GM21786 (cell line): ENCODE results near the gene C6orf120.

Source experiments
- ATAC-seq: cut with Tn5 transposase; IDR thresholded peaks from one replicate; pipeline ENCODE4 v1.9.1; 2021; ENCODE audit not compliant: unreplicated experiment

C6orf120 gene

DNA sequence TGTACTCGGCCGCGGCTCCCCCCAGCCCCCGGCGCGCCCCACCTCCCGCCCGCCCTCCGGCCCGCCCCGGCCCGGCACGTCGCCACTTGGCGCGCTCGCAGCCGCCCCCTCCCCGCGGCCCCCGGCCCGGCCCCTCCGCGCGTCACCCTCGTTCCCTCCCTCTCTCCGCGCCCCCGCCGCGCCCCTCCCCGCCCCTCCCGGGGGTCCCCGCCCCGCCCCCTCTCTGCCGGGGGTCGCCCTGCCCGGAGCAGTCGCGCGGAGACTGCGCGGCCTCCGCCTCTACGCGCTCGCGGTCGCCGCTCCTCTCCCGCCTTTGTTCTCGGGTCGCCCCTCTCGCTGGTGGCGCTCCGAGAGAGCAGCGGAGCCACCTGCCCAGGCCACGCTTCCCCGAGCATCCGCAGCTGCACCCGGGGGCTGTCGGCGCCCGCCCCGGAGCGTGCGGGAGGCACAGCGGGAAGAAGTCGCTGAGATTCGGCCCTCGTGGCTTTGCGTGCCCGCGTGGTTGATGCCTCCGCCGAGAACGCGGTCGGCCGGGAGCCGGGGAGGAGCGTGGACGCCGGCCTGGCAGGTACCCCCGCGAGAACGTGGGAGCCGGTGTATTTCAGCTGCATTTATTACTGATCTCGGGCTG, 22.7 kb downstream of the C6orf120 start, which contains the start of gene PHF10:
Gene PHF10, minus strand, starts transcription at position 7 of the 631 bp plus-strand sequence. CDS start 569 bp downstream, outside the sequence.
- ATAC-seq: peak; percentile 36

DNA sequence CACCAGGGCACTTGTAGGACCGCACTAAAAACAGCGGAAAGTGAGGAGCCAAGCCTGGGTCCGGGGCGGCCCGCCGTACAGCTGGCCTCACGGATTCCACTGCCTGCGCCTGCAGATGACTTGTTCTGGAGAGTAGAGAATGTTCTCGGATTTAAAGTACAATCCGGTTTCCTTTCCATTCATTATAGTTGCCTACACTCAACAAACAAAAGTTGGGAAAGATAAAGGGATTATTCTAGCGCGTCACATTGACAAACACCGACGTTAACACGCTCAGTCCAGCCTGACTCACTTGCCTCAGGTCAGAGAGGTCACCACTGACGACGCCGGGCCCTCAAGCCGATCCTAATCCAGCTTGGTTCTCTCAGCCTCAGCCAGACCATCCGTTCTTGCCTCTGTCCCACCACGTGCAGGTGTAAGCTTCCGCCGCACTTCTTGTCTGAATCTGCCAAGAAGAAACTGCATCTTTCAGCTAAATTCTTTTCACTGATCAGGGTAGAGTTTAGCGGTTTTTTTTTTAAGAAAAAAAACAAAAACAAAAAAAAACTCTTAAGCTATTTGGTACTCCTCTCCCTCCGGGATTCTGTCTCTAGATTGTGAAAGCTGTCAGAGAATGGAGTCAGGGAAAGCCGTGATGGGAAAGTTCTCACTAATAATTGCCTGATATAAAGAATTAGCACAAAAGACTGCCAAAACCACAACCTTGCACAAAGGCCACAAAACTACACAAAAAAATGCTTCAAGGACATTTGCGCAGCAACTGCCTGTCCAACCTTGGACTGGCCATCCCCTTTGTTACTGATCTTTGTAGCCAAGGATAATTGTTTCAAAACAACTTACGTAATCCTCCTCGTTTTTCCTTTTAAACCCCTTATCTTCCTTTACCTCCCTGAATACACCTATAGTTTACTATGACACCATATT, 23.5 kb downstream of the C6orf120 start:
- no peak for ATAC-seq

DNA sequence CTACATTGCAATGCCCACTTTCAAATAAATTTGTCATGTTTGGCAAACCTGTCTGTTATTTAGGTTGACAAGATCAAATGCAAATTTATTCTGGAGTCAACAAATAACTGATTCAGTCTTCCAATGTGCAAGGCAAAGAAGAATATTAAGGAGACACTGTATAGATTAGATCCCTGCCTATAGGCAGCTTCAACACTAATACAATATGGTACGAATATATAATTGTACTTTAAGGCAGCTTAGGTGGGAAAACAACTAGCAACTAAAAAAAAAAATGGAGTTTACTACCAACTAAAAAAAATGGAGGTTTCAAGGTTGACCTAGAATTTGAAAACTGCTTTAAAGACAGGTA, 24.1 kb downstream of the C6orf120 start:
- ATAC-seq: no peak

DNA sequence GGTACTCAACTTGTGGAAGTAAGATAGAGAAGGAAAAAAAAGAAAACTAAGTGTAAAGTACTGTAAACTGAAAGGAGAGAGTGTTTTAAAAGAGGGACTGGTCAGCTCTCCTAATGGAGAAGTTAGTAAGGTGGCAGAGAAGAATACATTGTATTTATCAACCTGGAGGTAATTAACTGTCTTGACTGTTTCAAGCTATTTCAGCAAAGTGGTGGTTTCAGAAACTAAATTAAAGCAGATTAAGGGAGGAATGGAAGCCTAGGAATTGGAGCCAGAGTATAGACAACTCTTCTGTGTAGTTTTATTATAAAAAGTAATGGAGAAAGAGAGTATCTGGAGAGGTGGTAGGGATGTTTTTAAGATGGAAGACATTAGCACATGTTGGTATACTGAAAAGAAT, 25.0 kb downstream of the C6orf120 start:
- ATAC-seq: no peak

DNA sequence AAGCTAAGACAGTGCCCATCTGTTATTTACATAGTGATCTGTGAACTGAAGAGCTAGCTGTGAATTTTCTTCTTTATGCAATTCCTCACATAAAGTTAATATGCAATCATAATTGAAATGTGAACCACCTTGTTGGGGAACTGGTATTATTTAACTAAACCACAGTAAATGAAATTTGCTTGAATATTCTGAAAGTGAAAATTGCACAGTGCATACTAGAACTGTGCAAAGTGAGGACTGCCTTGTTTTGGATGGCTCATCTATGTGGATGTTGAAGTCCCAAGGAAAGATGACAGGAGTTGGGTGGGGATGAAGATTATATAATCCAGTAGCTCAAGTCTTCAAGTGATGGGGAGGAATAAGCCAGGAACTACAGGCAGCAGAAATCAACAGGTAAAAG, 28.0 kb downstream of the C6orf120 start:
- ATAC-seq: no peak

DNA sequence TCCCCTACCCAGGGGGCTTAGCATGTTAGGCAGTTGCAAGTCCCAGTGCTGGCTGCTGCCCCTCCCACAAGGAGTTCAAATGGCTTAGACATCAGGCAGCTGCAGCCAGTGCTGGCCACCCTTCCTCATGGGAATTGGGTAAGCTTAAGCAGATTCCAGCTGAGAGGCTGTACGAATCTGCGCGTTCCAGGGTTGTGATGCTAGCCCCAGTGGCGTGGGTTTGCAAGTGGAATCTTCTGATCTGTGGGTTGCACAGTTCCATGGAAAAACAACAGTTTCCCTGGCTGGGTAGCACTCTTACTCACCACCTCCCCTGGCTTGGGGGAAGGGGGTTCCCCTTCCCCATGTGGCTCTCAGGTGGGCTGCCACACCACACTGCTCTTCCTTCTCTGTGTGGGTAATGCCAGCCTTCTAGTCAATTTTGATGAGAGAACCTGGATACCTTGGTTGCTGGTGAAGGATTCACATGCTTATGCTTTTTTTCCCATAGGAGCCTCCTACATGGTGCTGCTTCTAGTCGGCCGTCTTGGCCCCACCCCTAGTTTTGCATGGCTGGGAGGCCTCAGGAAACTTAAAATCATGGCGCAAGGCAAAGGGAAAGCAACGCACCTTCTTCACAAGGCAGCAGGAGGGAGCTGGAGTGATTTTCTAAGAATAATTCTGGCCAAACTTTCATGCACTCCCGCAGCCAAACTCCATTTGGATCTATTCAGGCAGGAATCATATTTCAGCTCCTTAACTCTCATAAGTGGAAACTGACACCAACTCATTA, 36.5 kb downstream of the C6orf120 start:
- no peak for ATAC-seq

DNA sequence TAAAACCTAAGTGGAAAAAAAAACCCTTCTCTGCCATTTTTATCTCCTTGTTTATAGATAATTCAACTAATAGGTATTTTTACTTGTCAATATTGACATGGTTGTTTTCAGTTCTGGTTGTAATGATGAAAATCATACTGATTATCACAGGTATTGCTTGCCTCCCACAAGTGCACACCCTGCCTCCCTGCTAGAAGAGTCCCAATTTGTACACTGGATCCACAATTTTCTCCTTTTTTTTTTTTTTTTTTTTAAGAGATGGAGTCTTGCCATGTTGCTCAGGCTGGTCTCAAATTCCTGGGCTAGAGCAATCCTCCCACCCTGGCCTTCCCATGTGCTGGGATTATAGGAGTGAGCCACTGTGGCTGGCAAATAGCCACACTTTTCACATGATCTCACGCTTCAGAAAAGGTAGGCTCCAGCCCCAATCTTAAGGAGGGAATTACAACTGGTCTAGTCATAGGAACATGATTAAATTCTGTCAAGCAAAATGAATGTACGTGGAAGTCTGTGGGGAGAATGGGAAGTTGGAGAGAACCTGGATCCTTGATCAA, 37.1 kb downstream of the C6orf120 start:
- ATAC-seq: no peak

DNA sequence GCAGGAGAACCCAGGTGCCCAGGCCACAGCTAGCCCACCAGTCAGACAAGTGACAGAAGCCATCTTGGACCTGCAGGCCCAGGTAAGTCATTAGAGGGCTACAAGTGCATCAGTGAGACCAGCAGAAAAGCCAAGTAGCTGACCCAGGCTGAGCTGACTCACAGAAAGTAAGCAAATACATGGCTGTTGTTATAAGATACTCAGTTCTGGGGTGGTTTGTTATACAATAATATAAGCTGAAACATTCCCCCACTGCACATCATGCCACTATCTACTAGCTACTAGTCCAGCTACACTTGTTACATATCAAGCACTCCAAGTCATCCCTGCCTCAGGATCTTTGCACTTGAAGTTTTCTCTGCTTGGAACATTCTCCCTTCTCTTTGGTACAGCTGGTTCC, 39.4 kb downstream of the C6orf120 start:
- ATAC-seq: no peak

DNA sequence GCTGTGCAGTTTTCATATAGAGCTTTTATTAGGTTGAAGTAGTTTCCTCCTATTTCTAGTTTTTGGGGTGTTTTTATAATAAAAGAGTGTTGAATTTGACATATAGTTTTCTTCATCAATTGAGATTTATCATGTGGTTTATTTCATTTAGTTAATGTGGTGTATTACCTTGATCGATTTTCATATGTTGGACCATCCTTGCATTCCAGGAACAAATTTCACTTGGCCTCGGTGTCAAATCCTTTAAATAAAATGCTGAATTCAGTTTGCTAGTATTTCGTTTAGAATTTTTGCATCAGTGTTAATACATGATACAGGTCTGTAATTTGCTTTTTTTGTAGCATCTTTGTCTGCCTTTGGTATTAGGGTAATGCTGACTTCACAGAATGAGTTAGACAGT, 43.5 kb downstream of the C6orf120 start:
- no peak for ATAC-seq

DNA sequence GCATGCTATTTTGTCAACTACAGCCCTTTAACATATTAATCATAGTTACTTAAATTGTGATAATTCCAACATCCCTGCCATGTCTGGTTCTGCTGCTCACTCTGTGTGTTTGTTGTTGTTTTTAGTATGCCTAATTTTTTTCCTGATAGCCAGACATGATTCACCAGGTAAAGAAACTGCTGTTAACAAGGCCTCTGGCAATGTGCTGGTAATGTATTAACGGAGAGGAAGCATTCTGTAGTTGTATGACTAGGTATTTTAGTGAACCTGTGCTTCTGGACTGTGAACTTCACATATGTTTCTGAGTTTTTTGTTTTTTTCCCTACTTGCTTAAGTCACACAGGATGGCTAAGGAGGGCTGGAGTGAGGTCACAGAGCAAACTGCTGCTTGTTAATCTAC, 44.6 kb downstream of the C6orf120 start:
- no peak for ATAC-seq

DNA sequence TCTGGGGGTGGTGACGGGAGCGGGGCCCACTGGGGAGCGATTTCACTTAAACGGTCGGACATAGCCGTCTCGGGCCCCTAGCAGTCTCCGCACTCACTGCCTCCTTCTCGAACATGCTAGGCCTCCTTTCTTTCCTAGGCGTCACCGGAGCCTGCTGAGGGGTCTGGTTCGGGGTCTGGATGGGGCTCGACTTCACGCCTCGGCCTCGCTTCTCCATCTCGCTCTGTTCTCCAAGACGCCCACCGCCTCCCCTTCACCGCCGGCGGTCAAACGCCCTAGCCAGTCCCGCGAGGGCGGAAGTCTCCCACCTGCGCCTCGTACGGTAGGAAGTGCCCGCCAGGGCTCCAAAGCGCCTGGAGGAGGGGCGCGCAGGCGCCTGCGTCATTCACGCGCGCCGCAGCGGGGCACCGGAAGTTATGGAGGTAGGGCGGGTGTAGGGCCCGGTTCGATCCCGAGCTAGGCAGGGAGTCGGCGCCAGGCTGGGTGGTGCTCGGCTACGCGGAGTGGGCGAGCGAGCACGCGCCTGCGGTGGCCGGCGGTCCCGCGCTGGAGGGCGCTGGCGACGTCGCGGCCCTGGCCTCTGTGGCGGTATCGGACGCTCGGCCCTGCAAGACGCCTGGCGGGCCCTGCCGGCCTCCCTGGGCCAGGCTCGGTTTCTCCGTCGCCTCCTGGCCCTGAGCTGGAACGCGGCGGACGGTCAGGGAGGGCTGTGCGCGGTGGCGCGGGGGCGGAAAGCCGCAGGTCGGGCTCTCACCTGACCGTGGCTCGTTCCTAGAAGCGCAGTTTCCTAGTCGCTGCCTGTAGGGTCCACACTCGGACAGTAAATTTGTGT, 49.5 kb downstream of the C6orf120 start, which contains the start of the genes DYNLT2 and ERMARD:
Gene DYNLT2, minus strand, starts transcription at position 331 of the 832 bp plus-strand sequence. Its CDS starts 114 bp downstream, at position 217.
Gene ERMARD, plus strand, starts transcription at position 381 of the 832 bp plus-strand sequence. Its CDS starts 36 bp downstream, at position 417.
- peak; percentile 96 for ATAC-seq

DNA sequence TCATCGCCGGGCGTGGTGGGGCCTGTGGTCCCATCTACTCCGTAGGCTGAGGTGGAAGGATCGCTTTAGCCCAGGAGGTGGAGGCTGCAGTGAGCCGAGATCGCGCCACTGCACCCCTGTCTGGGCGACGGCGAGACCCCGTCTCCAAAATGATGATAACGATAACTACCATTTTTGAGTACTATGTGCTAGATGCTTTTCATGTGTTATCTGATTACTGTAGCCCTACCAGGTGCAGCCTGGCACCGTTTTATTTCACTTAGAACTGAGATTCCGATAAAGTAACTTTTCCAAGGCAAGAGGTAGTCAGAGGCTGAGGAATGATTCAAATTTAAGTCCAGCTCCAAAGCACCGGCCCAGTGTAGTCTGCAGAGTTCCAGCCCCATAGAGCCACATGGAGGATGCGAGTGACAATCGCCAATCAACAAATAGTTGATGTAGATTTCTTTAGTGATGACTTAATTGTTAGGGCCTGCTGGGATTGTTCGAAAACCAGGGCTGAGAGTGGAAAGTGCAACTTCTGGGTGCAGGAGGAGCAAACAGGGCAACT, 50.2 kb downstream of the C6orf120 start:
- no peak for ATAC-seq
